Activated naive CD8-positive, alpha-beta T cell treated with anti-CD3 and anti-CD28 coated beads, Interleukin-2, amount 10 ng/mL, durations not matched to agents 7 days and 5 days (primary cell): ENCODE data around the gene EXOC4. TPM values are rescaled to one million over a fixed set of nuclear protein-coding genes. Genes with fewer than 3 reads are reported as not detected.

ENCODE experiments used
- ATAC-seq: fragments of 150-1000 bp; cut with Tn5 transposase; one replicate; pipeline ENCODE4 v1.10.0; 2021; ENCODE audit warnings: low read depth, moderate library complexity
- POLR2A ChIA-PET: fragments of 350-600 bp; sonication (Branson Sonifier 250); formaldehyde crosslinking; loops from one replicate; lab custom pipeline; 2021; ENCODE audit warnings: antibody characterized with exemption; lab: Charles Lee
- DNase-seq: peaks from one replicate; pipeline ENCODE4 v3.0.0; 2021
- H3K27ac Mint-ChIP-seq: one replicate; pipeline ENCODE4 v1.8.0; 2022; ENCODE audit warnings: mild to moderate bottlenecking, mixed read lengths
- H3K27me3 Mint-ChIP-seq: one replicate; pipeline ENCODE4 v1.8.0; 2022; ENCODE audit warnings: mild to moderate bottlenecking, moderate library complexity, mixed read lengths
- H3K36me3 Mint-ChIP-seq: one replicate; pipeline ENCODE4 v1.8.0; 2021; ENCODE audit warnings: mild to moderate bottlenecking, mixed read lengths
- H3K4me1 Mint-ChIP-seq: one replicate; pipeline ENCODE4 v1.8.0; 2021; ENCODE audit warnings: mixed read lengths
- H3K4me3 Mint-ChIP-seq: one replicate; pipeline ENCODE4 v1.8.0; 2022; ENCODE audit warnings: mild to moderate bottlenecking, moderate library complexity, mixed read lengths
- H3K9me3 Mint-ChIP-seq: one replicate; pipeline ENCODE4 v1.8.0; 2021; ENCODE audit warnings: mixed read lengths
- total RNA-seq, 2 experiments: library from RNA; stranded (reverse); gene quantifications; one replicate each; pipeline ENCODE4 v1.2.3, GENCODE V29; 2021

EXOC4 gene
- total RNA-seq, 2 experiments from 2014 or later = 73.1 to 73.7 TPM

GRCh38 chr7:133434246-133434865 lies 181.5 kb downstream of the EXOC4 start:
- DNase-seq = no peak
- no peak overlapping the region for H3K4me3 Mint-ChIP-seq
- POLR2A ChIA-PET = no interaction called here

GRCh38 chr7:133436014-133436428 lies 183.1 kb downstream of the EXOC4 start:
- POLR2A ChIA-PET = no interaction called here
- ATAC-seq (no peak), DNase-seq (no peak)
- H3K27ac Mint-ChIP-seq = no peak overlapping the region
- no peaks in the 10 kb centered on the region for H3K27me3 Mint-ChIP-seq
- H3K36me3 Mint-ChIP-seq = peaks cover 8% of the 10 kb centered on the region
- H3K4me1 Mint-ChIP-seq = peaks cover 2% of the 10 kb centered on the region
- peaks cover under 1% of the 10 kb centered on the region for H3K9me3 Mint-ChIP-seq
- H3K4me3 Mint-ChIP-seq = no peak overlapping the region

More at GRCh38 chr7:133434246-133434865, 181.5 kb downstream of the EXOC4 start:
- Mint-ChIP-seq H3K27me3 (no peaks in the 10 kb centered on the region), H3K36me3 (peaks cover 6% of the 10 kb centered on the region), H3K9me3 (no peaks in the 10 kb centered on the region), H3K4me1 (peaks cover 2% of the 10 kb centered on the region), H3K27ac (no peak overlapping the region)
- no peak for ATAC-seq

GRCh38 chr7:133437544-133437943 lies 184.7 kb downstream of the EXOC4 start:
- Mint-ChIP-seq H3K4me3 (no peak overlapping the region), H3K4me1 (peaks cover 2% of the 10 kb centered on the region), H3K36me3 (peaks cover 8% of the 10 kb centered on the region), H3K27me3 (no peaks in the 10 kb centered on the region), H3K27ac (no peak overlapping the region), H3K9me3 (peaks cover 1% of the 10 kb centered on the region)
- POLR2A ChIA-PET = no interaction called here
- DNase-seq = no peak
- no peak for ATAC-seq

- peaks cover 8% of the 10 kb centered on the region for H3K36me3 Mint-ChIP-seq
- POLR2A ChIA-PET = no interaction called here
- no peaks in the 10 kb centered on the region for H3K27me3 Mint-ChIP-seq
- no peaks in the 10 kb centered on the region for H3K4me1 Mint-ChIP-seq
- DNase-seq (no peak), ATAC-seq (no peak)
- H3K4me3 Mint-ChIP-seq = no peak overlapping the region
- peaks cover 1% of the 10 kb centered on the region for H3K9me3 Mint-ChIP-seq
- H3K27ac Mint-ChIP-seq = no peak overlapping the region
Measured at GRCh38 chr7:133442818-133443217, 189.9 kb downstream of the EXOC4 start.

GRCh38 chr7:133445617-133446016 lies 192.7 kb downstream of the EXOC4 start:
- H3K27ac Mint-ChIP-seq = no peak overlapping the region
- no peaks in the 10 kb centered on the region for H3K36me3 Mint-ChIP-seq
- DNase-seq = no peak
- ATAC-seq = no peak
- H3K27me3 Mint-ChIP-seq = no peaks in the 10 kb centered on the region
- peaks cover 1% of the 10 kb centered on the region for H3K9me3 Mint-ChIP-seq
- H3K4me1 Mint-ChIP-seq = no peaks in the 10 kb centered on the region
- no peak overlapping the region for H3K4me3 Mint-ChIP-seq
- POLR2A ChIA-PET = no interaction called here

GRCh38 chr7:133448012-133448411 lies 195.1 kb downstream of the EXOC4 start:
- DNase-seq (no peak), ATAC-seq (no peak)
- no peak overlapping the region for H3K27ac Mint-ChIP-seq
- no peaks in the 10 kb centered on the region for H3K36me3 Mint-ChIP-seq
- POLR2A ChIA-PET = no interaction called here
- H3K4me1 Mint-ChIP-seq = peaks cover 2% of the 10 kb centered on the region
- no peaks in the 10 kb centered on the region for H3K27me3 Mint-ChIP-seq
- no peaks in the 10 kb centered on the region for H3K9me3 Mint-ChIP-seq
- no peak overlapping the region for H3K4me3 Mint-ChIP-seq

GRCh38 chr7:133452577-133452976 lies 199.7 kb downstream of the EXOC4 start:
- Mint-ChIP-seq H3K27ac (no peak overlapping the region), H3K27me3 (no peaks in the 10 kb centered on the region), H3K4me3 (no peak overlapping the region), H3K36me3 (peaks cover 7% of the 10 kb centered on the region), H3K4me1 (peaks cover 2% of the 10 kb centered on the region), H3K9me3 (no peaks in the 10 kb centered on the region)
- no peak for ATAC-seq
- POLR2A ChIA-PET = no interaction called here
- no peak for DNase-seq

- no peaks in the 10 kb centered on the region for H3K27me3 Mint-ChIP-seq
- no peak overlapping the region for H3K27ac Mint-ChIP-seq
Measured at GRCh38 chr7:133458688-133459087, 205.8 kb downstream of the EXOC4 start.

GRCh38 chr7:133461421-133461820 lies 208.5 kb downstream of the EXOC4 start:
- Mint-ChIP-seq H3K27me3 (no peaks in the 10 kb centered on the region), H3K36me3 (peaks cover 17% of the 10 kb centered on the region), H3K4me3 (no peak overlapping the region), H3K27ac (no peak overlapping the region), H3K9me3 (peaks cover 11% of the 10 kb centered on the region), H3K4me1 (no peaks in the 10 kb centered on the region)
- POLR2A ChIA-PET = no interaction called here
- DNase-seq (no peak), ATAC-seq (no peak)

More at GRCh38 chr7:133458688-133459087, 205.8 kb downstream of the EXOC4 start:
- no peaks in the 10 kb centered on the region for H3K4me1 Mint-ChIP-seq
- peaks cover 9% of the 10 kb centered on the region for H3K36me3 Mint-ChIP-seq
- ATAC-seq (no peak), DNase-seq (no peak)
- H3K4me3 Mint-ChIP-seq = no peak overlapping the region
- peaks cover 3% of the 10 kb centered on the region for H3K9me3 Mint-ChIP-seq
- POLR2A ChIA-PET = no interaction called here

- POLR2A ChIA-PET = no interaction called here
- peaks cover 5% of the 10 kb centered on the region for H3K36me3 Mint-ChIP-seq
- DNase-seq (no peak), ATAC-seq (no peak)
- H3K4me3 Mint-ChIP-seq = no peak overlapping the region
- no peaks in the 10 kb centered on the region for H3K4me1 Mint-ChIP-seq
- no peak overlapping the region for H3K27ac Mint-ChIP-seq
- peaks cover 6% of the 10 kb centered on the region for H3K9me3 Mint-ChIP-seq
- no peaks in the 10 kb centered on the region for H3K27me3 Mint-ChIP-seq
Measured at GRCh38 chr7:133475655-133476054, 222.8 kb downstream of the EXOC4 start.

- no peaks in the 10 kb centered on the region for H3K4me1 Mint-ChIP-seq
- POLR2A ChIA-PET = no interaction called here
- H3K27ac Mint-ChIP-seq = no peak overlapping the region
- DNase-seq (no peak), ATAC-seq (no peak)
- no peak overlapping the region for H3K4me3 Mint-ChIP-seq
- peaks cover 2% of the 10 kb centered on the region for H3K9me3 Mint-ChIP-seq
- peaks cover 7% of the 10 kb centered on the region for H3K36me3 Mint-ChIP-seq
- H3K27me3 Mint-ChIP-seq = no peaks in the 10 kb centered on the region
Measured at GRCh38 chr7:133477791-133478190, 224.9 kb downstream of the EXOC4 start.

- H3K9me3 Mint-ChIP-seq = no peaks in the 10 kb centered on the region
- DNase-seq (no peak), ATAC-seq (no peak)
- no peaks in the 10 kb centered on the region for H3K27me3 Mint-ChIP-seq
- H3K27ac Mint-ChIP-seq = no peak overlapping the region
- H3K36me3 Mint-ChIP-seq = peaks cover 9% of the 10 kb centered on the region
- H3K4me3 Mint-ChIP-seq = no peak overlapping the region
- peaks cover 2% of the 10 kb centered on the region for H3K4me1 Mint-ChIP-seq
- POLR2A ChIA-PET = no interaction called here
Measured at GRCh38 chr7:133478591-133479135, 225.8 kb downstream of the EXOC4 start.

- Mint-ChIP-seq H3K4me1 (peaks cover 10% of the 10 kb centered on the region), H3K36me3 (peaks cover 16% of the 10 kb centered on the region), H3K4me3 (no peak overlapping the region), H3K27ac (no peak overlapping the region), H3K27me3 (no peaks in the 10 kb centered on the region), H3K9me3 (no peaks in the 10 kb centered on the region)
- POLR2A ChIA-PET = no interaction called here
- DNase-seq = no peak
- no peak for ATAC-seq
Measured at GRCh38 chr7:133479456-133480065, 226.7 kb downstream of the EXOC4 start.

- no peak overlapping the region for H3K4me3 Mint-ChIP-seq
- no peak overlapping the region for H3K27ac Mint-ChIP-seq
Measured at GRCh38 chr7:133480868-133481267, 228.0 kb downstream of the EXOC4 start.

More at GRCh38 chr7:133480868-133481267, 228.0 kb downstream of the EXOC4 start:
- H3K27me3 Mint-ChIP-seq = no peaks in the 10 kb centered on the region
- H3K36me3 Mint-ChIP-seq = peaks cover 18% of the 10 kb centered on the region
- H3K4me1 Mint-ChIP-seq = peaks cover 12% of the 10 kb centered on the region
- no peaks in the 10 kb centered on the region for H3K9me3 Mint-ChIP-seq
- ATAC-seq = no peak
- POLR2A ChIA-PET = no interaction called here
- no peak for DNase-seq
